SU-DHL-6 (cell line): Measurements from ENCODE around the gene PDZRN3.

Experiments used
- H2AFZ ChIP-seq: fragments of 200-600 bp; sonication (generic); 2 replicates; pipeline ENCODE4 v1.6.1; 2014; ENCODE audit warnings: low read depth, mild to moderate bottlenecking, moderate library complexity, mixed read lengths, antibody characterized with exemption, low read length; ENCODE audit not compliant: severe bottlenecking
- H3F3A ChIP-seq: fragments of 200-600 bp; shearing (Covaris generic); 2 replicates; pipeline ENCODE4 v1.6.0; 2016; ENCODE audit warnings: antibody characterized with exemption, mild to moderate bottlenecking; ENCODE audit not compliant: insufficient read depth
- H3K27ac ChIP-seq: fragments of 200-600 bp; sonication (generic); 2 replicates; pipeline ENCODE4 v1.5.1; 2016; ENCODE audit warnings: low read depth, mild to moderate bottlenecking, low read length, moderate library complexity, mixed read lengths
- H3K27me3 ChIP-seq: fragments of 200-600 bp; sonication (generic), shearing (Covaris generic); 2 replicates; pipeline ENCODE4 v1.6.0; 2014; ENCODE audit warnings: mild to moderate bottlenecking, low read length
- H3K36me3 ChIP-seq: fragments of 200-600 bp; sonication (generic); 2 replicates; pipeline ENCODE4 v1.6.1; 2014; ENCODE audit warnings: mild to moderate bottlenecking, low read length, mixed read lengths
- H3K4me2 ChIP-seq: fragments of 300-600, 200-600 bp; shearing (Covaris generic), sonication (generic); 2 replicates; pipeline ENCODE4 v1.6.0; 2014; ENCODE audit warnings: low read length, low read depth, mild to moderate bottlenecking; ENCODE audit not compliant: poor library complexity, severe bottlenecking
- H3K4me3 ChIP-seq: fragments of 200-600 bp; sonication (generic); 2 replicates; pipeline ENCODE4 v1.5.1; 2014; ENCODE audit warnings: antibody characterized with exemption, low read length, mild to moderate bottlenecking, mixed read lengths; ENCODE audit not compliant: insufficient read depth, poor library complexity, severe bottlenecking
- H3K79me2 ChIP-seq: fragments of 200-600 bp; sonication (generic); 2 replicates; pipeline ENCODE4 v1.6.1; 2014; ENCODE audit warnings: mild to moderate bottlenecking, low read length, moderate library complexity; ENCODE audit not compliant: insufficient read depth
- H3K9ac ChIP-seq: fragments of 200-600 bp; sonication (generic); 2 replicates; pipeline ENCODE4 v1.7.0; 2014; ENCODE audit warnings: mild to moderate bottlenecking, low read length
- H3K9me2 ChIP-seq: fragments of 200-600 bp; sonication (generic); replicated peaks from 2 replicates; pipeline ENCODE4 v1.6.1; 2014; ENCODE audit warnings: low read length; ENCODE audit not compliant: insufficient read depth
- H3K9me3 ChIP-seq: fragments of 200-600 bp; sonication (generic); 2 replicates; pipeline ENCODE4 v1.6.1; 2014; ENCODE audit warnings: low read length, mixed read lengths; ENCODE audit not compliant: insufficient read depth
- H4K20me1 ChIP-seq: fragments of 200-600 bp; sonication (generic); 2 replicates; pipeline ENCODE4 v1.6.1; 2014; ENCODE audit warnings: low read depth, mild to moderate bottlenecking, antibody characterized with exemption, low read length, moderate library complexity, mixed read lengths
- CTCF ChIP-seq: fragments of 200-600 bp; sonication (generic); IDR thresholded peaks from one replicate; pipeline ENCODE4 v1.5.1; 2017; ENCODE audit warnings: antibody characterized with exemption, mild to moderate bottlenecking, low read length, moderate library complexity; ENCODE audit not compliant: insufficient read depth, poor library complexity, severe bottlenecking
- EZH2phosphoT487 ChIP-seq: fragments of 200-600 bp; sonication (generic), shearing (Covaris generic); conservative IDR thresholded peaks from 2 replicates; pipeline ENCODE4 v1.6.1; 2018; ENCODE audit warnings: mild to moderate bottlenecking, antibody characterized with exemption, low read length, moderate library complexity, mixed read lengths

The PDZRN3 gene

DNA sequence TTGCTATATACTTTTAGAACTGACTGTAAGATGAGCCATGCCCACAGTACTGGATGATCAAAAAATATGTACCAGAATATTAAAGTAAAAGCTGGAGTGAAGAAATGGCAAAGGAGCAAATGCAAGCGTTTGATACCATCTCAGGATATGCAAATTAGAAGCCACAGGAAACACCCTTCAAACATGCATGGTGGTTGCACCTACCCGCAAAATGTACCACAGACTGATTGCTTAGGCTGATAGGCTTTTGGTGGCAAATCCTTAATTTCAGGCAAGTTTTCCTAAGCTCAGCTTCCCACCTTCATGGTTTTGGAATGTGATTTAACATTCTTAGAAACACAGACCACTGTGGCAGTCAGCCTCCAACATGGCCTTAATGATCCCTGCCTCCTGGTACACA is 149.0 kb downstream of the PDZRN3 start:
- H3K27ac ChIP-seq: no peak overlapping the region
- no peaks in the 10 kb centered on the region for H3K9me2 ChIP-seq
- no peaks in the 10 kb centered on the region for H3K27me3 ChIP-seq
- no peak overlapping the region for H2AFZ ChIP-seq
- no peaks in the 10 kb centered on the region for H4K20me1 ChIP-seq
- TF ChIP-seq CTCF: no peak
- H3K9ac ChIP-seq: no peak overlapping the region
- no peaks in the 10 kb centered on the region for H3K36me3 ChIP-seq
- H3K4me2 ChIP-seq: no peak overlapping the region
- H3K4me3 ChIP-seq: no peak overlapping the region
- H3K79me2 ChIP-seq: no peaks in the 10 kb centered on the region
- no peaks in the 10 kb centered on the region for H3F3A ChIP-seq
- H3K9me3 ChIP-seq: 0 out of 2 replicates have a peak, but pooled peaks cover 15% of the 10 kb centered on the region

GRCh38 chr3:73475175-73475574 is 149.6 kb downstream of the PDZRN3 start:
- H2AFZ ChIP-seq: no peak overlapping the region
- H3F3A ChIP-seq: no peaks in the 10 kb centered on the region
- 0 out of 2 replicates have a peak, but pooled peaks cover 15% of the 10 kb centered on the region for H3K9me3 ChIP-seq
- no peak overlapping the region for H3K4me2 ChIP-seq
- TF ChIP-seq CTCF (no peak), EZH2phosphoT487 (no peak)
- no peaks in the 10 kb centered on the region for H3K79me2 ChIP-seq
- no peaks in the 10 kb centered on the region for H4K20me1 ChIP-seq
- H3K27ac ChIP-seq: no peak overlapping the region
- H3K36me3 ChIP-seq: no peaks in the 10 kb centered on the region
- H3K9me2 ChIP-seq: no peaks in the 10 kb centered on the region
- H3K9ac ChIP-seq: no peak overlapping the region
- H3K4me3 ChIP-seq: no peak overlapping the region
- H3K27me3 ChIP-seq: no peaks in the 10 kb centered on the region

- Histone ChIP-seq H3F3A (no peaks in the 10 kb centered on the region), H3K4me2 (no peak overlapping the region), H3K79me2 (no peaks in the 10 kb centered on the region), H3K36me3 (no peaks in the 10 kb centered on the region), H3K4me3 (no peak overlapping the region), H3K27ac (no peak overlapping the region), H3K27me3 (no peaks in the 10 kb centered on the region), H2AFZ (no peak overlapping the region), H3K9me3 (0 out of 2 replicates have a peak, but pooled peaks cover 15% of the 10 kb centered on the region), H3K9ac (no peak overlapping the region), H4K20me1 (no peaks in the 10 kb centered on the region), H3K9me2 (no peaks in the 10 kb centered on the region)
- no peak for TF ChIP-seq EZH2phosphoT487
- TF ChIP-seq CTCF: no peak
Measured at GRCh38 chr3:73474619-73475018, 150.1 kb downstream of the PDZRN3 start.

DNA sequence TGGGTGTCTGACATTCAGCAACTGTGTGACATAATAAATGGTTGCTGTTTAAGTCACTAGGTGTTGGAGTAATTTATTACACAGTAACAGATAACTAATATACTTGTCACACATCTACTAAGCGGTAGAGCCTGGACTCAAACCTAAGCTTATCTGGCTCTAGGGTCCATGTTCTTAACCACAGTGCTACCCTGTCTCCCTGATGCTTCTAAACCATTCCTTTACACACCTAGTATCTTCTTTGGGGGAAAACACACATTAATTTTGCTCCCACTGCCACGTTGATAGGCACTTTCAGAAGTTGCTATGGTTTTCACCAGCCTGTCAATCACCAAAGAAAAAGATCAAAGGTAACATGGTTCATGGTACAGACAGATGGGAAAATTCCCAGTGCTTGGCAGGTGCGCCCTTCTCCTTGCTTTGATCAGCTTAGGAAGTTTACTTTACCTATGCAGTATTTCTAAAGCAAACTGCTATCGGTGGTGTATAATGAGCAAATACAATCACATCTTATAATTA is 150.8 kb downstream of the PDZRN3 start:
- Histone ChIP-seq H3K27ac (no peak overlapping the region), H3F3A (no peaks in the 10 kb centered on the region), H4K20me1 (no peaks in the 10 kb centered on the region), H3K9me3 (0 out of 2 replicates have a peak, but pooled peaks cover 15% of the 10 kb centered on the region), H3K36me3 (no peaks in the 10 kb centered on the region), H3K9ac (no peak overlapping the region), H3K27me3 (no peaks in the 10 kb centered on the region), H2AFZ (no peak overlapping the region), H3K4me3 (no peak overlapping the region), H3K4me2 (no peak overlapping the region), H3K9me2 (no peaks in the 10 kb centered on the region), H3K79me2 (no peaks in the 10 kb centered on the region)
- no peak for TF ChIP-seq EZH2phosphoT487
- no peak for TF ChIP-seq CTCF
